Hematopoietic multipotent progenitor cell treated with erythropoietin and hydrocortisone succinate and interleukin-3 and kit ligand, for 17 days (in vitro differentiated cells): ENCODE measurements around the gene CCDC93.
"Not testable (repeated sequence)": the region's sequence is repeated elsewhere in the genome, so short reads cannot be mapped to it uniquely, and the experiment has no call there.

Source experiments
- DNase-seq: peaks from one replicate; pipeline ENCODE4 v3.0.0-alpha.2; 2015; ENCODE audit warnings: low spot score

CCDC93 gene

GRCh38 chr2:118046634-118047210 is 32.9 kb upstream of the CCDC93 start:
- DNase-seq, result peak; percentile 9

- no peak for DNase-seq
Measured at GRCh38 chr2:118045286-118045685, 31.4 kb upstream of the CCDC93 start.

GRCh38 chr2:118044854-118045253 is 31.0 kb upstream of the CCDC93 start:
- no peak for DNase-seq

GRCh38 chr2:118044103-118044716 is 30.3 kb upstream of the CCDC93 start:
- no peak for DNase-seq

- no peak for DNase-seq
Measured at GRCh38 chr2:118040891-118041290, 27.0 kb upstream of the CCDC93 start.

- DNase-seq, result peak; percentile 27
Measured at GRCh38 chr2:118032169-118033013, 18.5 kb upstream of the CCDC93 start.

GRCh38 chr2:118031566-118031965 is 17.7 kb upstream of the CCDC93 start:
- DNase-seq, result no peak

- no peak for DNase-seq
Measured at GRCh38 chr2:118029025-118029424, 15.2 kb upstream of the CCDC93 start.

GRCh38 chr2:118021356-118021755 is 7.5 kb upstream of the CCDC93 start:
- DNase-seq, result no peak

- DNase-seq, result no peak
Measured at GRCh38 chr2:118019821-118020220, 6.0 kb upstream of the CCDC93 start.

- DNase-seq, result no peak
Measured at GRCh38 chr2:118016911-118017310, 3.0 kb upstream of the CCDC93 start.

- DNase-seq, result not testable (repeated sequence)
Measured at GRCh38 chr2:118015761-118016160, 1.9 kb upstream of the CCDC93 start.

GRCh38 chr2:118014492-118014824 is 588 bp upstream of the CCDC93 start:
- DNase-seq, result no peak

GRCh38 chr2:118013221-118013723 is 598 bp downstream of the CCDC93 start:
- DNase-seq, result peak; percentile 20

GRCh38 chr2:118012778-118013177 is 1.1 kb downstream of the CCDC93 start:
- no peak for DNase-seq

- DNase-seq, result no peak
Measured at GRCh38 chr2:118010473-118010872, 3.4 kb downstream of the CCDC93 start.

GRCh38 chr2:118006861-118007260 is 7.0 kb downstream of the CCDC93 start:
- DNase-seq, result no peak

GRCh38 chr2:118006326-118006725 is 7.5 kb downstream of the CCDC93 start:
- DNase-seq, result no peak

GRCh38 chr2:118003396-118003824 is 10.5 kb downstream of the CCDC93 start:
- peak; percentile 84 for DNase-seq

- no peak for DNase-seq
Measured at GRCh38 chr2:118000041-118000440, 13.8 kb downstream of the CCDC93 start.

- DNase-seq, result no peak
Measured at GRCh38 chr2:117997872-117998454, 15.9 kb downstream of the CCDC93 start.

GRCh38 chr2:117996525-117996924 is 17.3 kb downstream of the CCDC93 start:
- no peak for DNase-seq

GRCh38 chr2:117994729-117995128 is 19.1 kb downstream of the CCDC93 start:
- DNase-seq, result no peak
